ENCODE data around the gene ST3GAL3. TPM values are rescaled to one million over a fixed set of nuclear protein-coding genes. Genes with fewer than 3 reads are reported as not detected.

Gene ST3GAL3
- total and polyA plus RNA-seq, 3 donors from 2014 or later = 42.9 to 62.0 (median 50.7) TPM

- no peak for DNase-seq
- H3K4me3 ChIP-seq = no peak overlapping the region
- TF ChIP-seq POLR2A (IDR thresholded peaks at IDR 0.05) (no peak), CTCF (IDR thresholded peaks at IDR 0.05) (no peak)
- H3K27me3 ChIP-seq = no peaks in the 10 kb centered on the region
- H3K27ac ChIP-seq = no peak overlapping the region
- no peaks in the 10 kb centered on the region for H3K36me3 ChIP-seq (ENCODE audit: low read depth, missing control alignments)
- intact Hi-C loops (cut with DNase I; ENCODE audit: low total_unique reads) = no loop called here
- H3K9me3 ChIP-seq = no peaks in the 10 kb centered on the region
- H3K4me1 ChIP-seq = no peaks in the 10 kb centered on the region
These were observed 110.1 kb downstream of the ST3GAL3 start for GRCh38 chr1:43817304-43817939.

- no peak overlapping the region for H3K27ac ChIP-seq
- H3K4me3 ChIP-seq = no peak overlapping the region
- no peaks in the 10 kb centered on the region for H3K9me3 ChIP-seq
- H3K27me3 ChIP-seq = no peaks in the 10 kb centered on the region
- H3K4me1 ChIP-seq = no peaks in the 10 kb centered on the region
- H3K36me3 ChIP-seq (ENCODE audit: low read depth, missing control alignments) = no peaks in the 10 kb centered on the region
- TF ChIP-seq POLR2A (IDR thresholded peaks at IDR 0.05) (no peak), CTCF (IDR thresholded peaks at IDR 0.05) (no peak)
- intact Hi-C loops (cut with DNase I; ENCODE audit: low total_unique reads) = no loop called here
- no peak for DNase-seq
- 92 to 97% methylated on average over 1 of the region's 1 CpG for WGBS, 2 donors
These were observed 111.4 kb downstream of the ST3GAL3 start for GRCh38 chr1:43818691-43819090.

- no peaks in the 10 kb centered on the region for H3K4me1 ChIP-seq
- no peak overlapping the region for H3K4me3 ChIP-seq
- TF ChIP-seq POLR2A (IDR thresholded peaks at IDR 0.05) (no peak), CTCF (IDR thresholded peaks at IDR 0.05) (no peak)
- no peak overlapping the region for H3K27ac ChIP-seq
- H3K27me3 ChIP-seq = no peaks in the 10 kb centered on the region
- no peaks in the 10 kb centered on the region for H3K9me3 ChIP-seq
- WGBS, 2 donors = 99% methylated on average over 4 of the region's 4 CpGs
- DNase-seq = no peak
- no peaks in the 10 kb centered on the region for H3K36me3 ChIP-seq (ENCODE audit: low read depth, missing control alignments)
- intact Hi-C loops (cut with DNase I; ENCODE audit: low total_unique reads) = no loop called here
These were observed 112.0 kb downstream of the ST3GAL3 start for GRCh38 chr1:43819357-43819756.

- no peak overlapping the region for H3K4me3 ChIP-seq
- H3K4me1 ChIP-seq = no peaks in the 10 kb centered on the region
- intact Hi-C loops (cut with DNase I; ENCODE audit: low total_unique reads) = no loop called here
- TF ChIP-seq CTCF (IDR thresholded peaks at IDR 0.05) (no peak), POLR2A (IDR thresholded peaks at IDR 0.05) (no peak)
- no peak overlapping the region for H3K27ac ChIP-seq
- H3K27me3 ChIP-seq = no peaks in the 10 kb centered on the region
- H3K36me3 ChIP-seq (ENCODE audit: low read depth, missing control alignments) = no peaks in the 10 kb centered on the region
- no peak for DNase-seq
- 78 to 92% methylated on average over 5 of the region's 5 CpGs for WGBS, 2 donors
- H3K9me3 ChIP-seq = no peaks in the 10 kb centered on the region
These were observed 114.1 kb downstream of the ST3GAL3 start for GRCh38 chr1:43821471-43821870.

- DNase-seq = no peak
- Histone ChIP-seq H3K9me3 (no peaks in the 10 kb centered on the region), H3K4me3 (no peak overlapping the region), H3K27ac (no peak overlapping the region), H3K27me3 (no peaks in the 10 kb centered on the region), H3K4me1 (no peaks in the 10 kb centered on the region), H3K36me3 (ENCODE audit: low read depth, missing control alignments) (no peaks in the 10 kb centered on the region)
- 52 to 55% methylated on average over 3 of the region's 3 CpGs for WGBS, 2 donors
- TF ChIP-seq CTCF (IDR thresholded peaks at IDR 0.05) = no peak
- TF ChIP-seq POLR2A (IDR thresholded peaks at IDR 0.05) = no peak
- intact Hi-C loops (cut with DNase I; ENCODE audit: low total_unique reads) = no loop called here
These were observed 114.8 kb downstream of the ST3GAL3 start for GRCh38 chr1:43822040-43822690.

Data from testis (tissue), 3 donors.